ENCODE measurements around the gene STH.
"Not testable (repeated sequence)": the region's sequence is repeated elsewhere in the genome, so short reads cannot be mapped to it uniquely, and the experiment has no call there.

Gene STH

GRCh38 chr17:45998987-45999899, at the start of gene STH:
TSS of gene STH (plus strand) at chr17:45999250. CDS start at chr17:45999280, 30 bp downstream.
- DNase-seq (ENCODE audit: low read depth in 2 of 3, low spot score in 1 of 3): no peak

GRCh38 chr17:45949755-45950320, 49.2 kb upstream of the STH start:
- DNase-seq (ENCODE audit: low read depth in 2 of 3, low spot score in 1 of 3): no peak

- no peak for DNase-seq (ENCODE audit: low read depth in 2 of 3, low spot score in 1 of 3)
Measured at GRCh38 chr17:45950888-45951287, 48.2 kb upstream of the STH start.

GRCh38 chr17:45951403-45951802, 47.6 kb upstream of the STH start:
- DNase-seq (ENCODE audit: low read depth in 2 of 3, low spot score in 1 of 3): no peak

GRCh38 chr17:45951941-45952340, 47.1 kb upstream of the STH start:
- DNase-seq (ENCODE audit: low read depth in 2 of 3, low spot score in 1 of 3): no peak

GRCh38 chr17:45952814-45953320, 46.2 kb upstream of the STH start:
- no peak for DNase-seq (ENCODE audit: low read depth in 2 of 3, low spot score in 1 of 3)

GRCh38 chr17:45953561-45953960, 45.5 kb upstream of the STH start:
- DNase-seq (ENCODE audit: low read depth in 2 of 3, low spot score in 1 of 3): no peak

GRCh38 chr17:45954914-45955313, 44.1 kb upstream of the STH start:
- no peak for DNase-seq (ENCODE audit: low read depth in 2 of 3, low spot score in 1 of 3)

- no peak for DNase-seq (ENCODE audit: low read depth in 2 of 3, low spot score in 1 of 3)
Measured at GRCh38 chr17:45955326-45955725, 43.7 kb upstream of the STH start.

- no peak for DNase-seq (ENCODE audit: low read depth in 2 of 3, low spot score in 1 of 3)
Measured at GRCh38 chr17:45956090-45956489, 43.0 kb upstream of the STH start.

GRCh38 chr17:45956746-45957145, 42.3 kb upstream of the STH start:
- not testable (repeated sequence) for DNase-seq (ENCODE audit: low read depth in 2 of 3, low spot score in 1 of 3)

- no peak for DNase-seq (ENCODE audit: low read depth in 2 of 3, low spot score in 1 of 3)
Measured at GRCh38 chr17:45958307-45958706, 40.7 kb upstream of the STH start.

GRCh38 chr17:45958994-45959665, 39.9 kb upstream of the STH start:
- DNase-seq (ENCODE audit: low read depth in 2 of 3, low spot score in 1 of 3): no peak

- no peak for DNase-seq (ENCODE audit: low read depth in 2 of 3, low spot score in 1 of 3)
Measured at GRCh38 chr17:45960311-45960710, 38.7 kb upstream of the STH start.

- DNase-seq (ENCODE audit: low read depth in 2 of 3, low spot score in 1 of 3): no peak
Measured at GRCh38 chr17:45961206-45961605, 37.8 kb upstream of the STH start.

GRCh38 chr17:45962221-45962972, 36.7 kb upstream of the STH start:
- DNase-seq (ENCODE audit: low read depth in 2 of 3, low spot score in 1 of 3): no peak

- DNase-seq (ENCODE audit: low read depth in 2 of 3, low spot score in 1 of 3): no peak
Measured at GRCh38 chr17:45963283-45963682, 35.8 kb upstream of the STH start.

GRCh38 chr17:45963889-45964288, 35.2 kb upstream of the STH start:
- DNase-seq (ENCODE audit: low read depth in 2 of 3, low spot score in 1 of 3): no peak

- no peak for DNase-seq (ENCODE audit: low read depth in 2 of 3, low spot score in 1 of 3)
Measured at GRCh38 chr17:45964634-45965033, 34.4 kb upstream of the STH start.

GRCh38 chr17:45965812-45966211, 33.2 kb upstream of the STH start:
- DNase-seq (ENCODE audit: low read depth in 2 of 3, low spot score in 1 of 3): no peak

GRCh38 chr17:45966606-45967280, 32.3 kb upstream of the STH start:
- DNase-seq (ENCODE audit: low read depth in 2 of 3, low spot score in 1 of 3): no peak

All from stimulated activated CD4-positive, alpha-beta T cell treated with anti-CD3 and anti-CD28 coated beads, Interleukin-12 subunit alpha, Interleukin-12 subunit beta, amount 100 ng/mL, for 48 hours (primary cell).